NCI-H2171 (cell line): ENCODE results near the gene VPS9D1.
A peak's percentile ranks its signal among the peaks of the same experiment; 100 is the strongest.
"Not testable (repeated sequence)": the region's sequence is repeated elsewhere in the genome, so short reads cannot be mapped to it uniquely, and the experiment has no call there.

Experiments used
- DNase-seq: peaks from one replicate; lab custom pipeline; 2025; lab: John Stamatoyannopoulos, UW

The VPS9D1 gene

GRCh38 chr16:89709716-89710432 is 10.8 kb downstream of the VPS9D1 start:
- no peak for DNase-seq

- no peak for DNase-seq
Measured at GRCh38 chr16:89709166-89709565, 11.5 kb downstream of the VPS9D1 start.

- DNase-seq = no peak
Measured at GRCh38 chr16:89708481-89708931, 12.2 kb downstream of the VPS9D1 start.

- DNase-seq = no peak
Measured at GRCh38 chr16:89707695-89708094, 13.0 kb downstream of the VPS9D1 start.

GRCh38 chr16:89706518-89707260 is 14.0 kb downstream of the VPS9D1 start:
- DNase-seq = no peak

GRCh38 chr16:89705006-89705405 is 15.7 kb downstream of the VPS9D1 start:
- DNase-seq = no peak

GRCh38 chr16:89704281-89704680 is 16.4 kb downstream of the VPS9D1 start:
- no peak for DNase-seq

- DNase-seq = peak; percentile 98
Measured at GRCh38 chr16:89701425-89702406, 19.0 kb downstream of the VPS9D1 start, which contains the start of gene SPATA2L. TSS of gene SPATA2L (minus strand) at chr16:89701705. CDS start at chr16:89701232, 473 bp downstream.

GRCh38 chr16:89700649-89701424 is 19.9 kb downstream of the VPS9D1 start:
- peak; percentile 45 for DNase-seq

- peak; percentile 99 for DNase-seq
Measured at GRCh38 chr16:89700100-89700648, 20.5 kb downstream of the VPS9D1 start.

GRCh38 chr16:89699629-89700099 is 21.0 kb downstream of the VPS9D1 start:
- DNase-seq = not testable (repeated sequence)

- DNase-seq = not testable (repeated sequence)
Measured at GRCh38 chr16:89698717-89699116, 22.0 kb downstream of the VPS9D1 start.

- DNase-seq = no peak
Measured at GRCh38 chr16:89697616-89698331, 22.9 kb downstream of the VPS9D1 start.

GRCh38 chr16:89697161-89697615 is 23.5 kb downstream of the VPS9D1 start:
- DNase-seq = no peak

GRCh38 chr16:89696670-89697128 is 24.0 kb downstream of the VPS9D1 start:
- DNase-seq = no peak

GRCh38 chr16:89695875-89696669 is 24.6 kb downstream of the VPS9D1 start:
- DNase-seq = no peak

- no peak for DNase-seq
Measured at GRCh38 chr16:89695086-89695874, 25.4 kb downstream of the VPS9D1 start.

- not testable (repeated sequence) for DNase-seq
Measured at GRCh38 chr16:89694784-89695085, 26.0 kb downstream of the VPS9D1 start.
